HG02759 (cell line): ENCODE measurements around the gene SNX9.

Experiments used
- ATAC-seq: cut with Tn5 transposase; IDR thresholded peaks from one replicate; pipeline ENCODE4 v1.9.1; 2021; ENCODE audit warnings: mild to moderate bottlenecking, moderate library complexity; ENCODE audit not compliant: unreplicated experiment

SNX9 gene

DNA sequence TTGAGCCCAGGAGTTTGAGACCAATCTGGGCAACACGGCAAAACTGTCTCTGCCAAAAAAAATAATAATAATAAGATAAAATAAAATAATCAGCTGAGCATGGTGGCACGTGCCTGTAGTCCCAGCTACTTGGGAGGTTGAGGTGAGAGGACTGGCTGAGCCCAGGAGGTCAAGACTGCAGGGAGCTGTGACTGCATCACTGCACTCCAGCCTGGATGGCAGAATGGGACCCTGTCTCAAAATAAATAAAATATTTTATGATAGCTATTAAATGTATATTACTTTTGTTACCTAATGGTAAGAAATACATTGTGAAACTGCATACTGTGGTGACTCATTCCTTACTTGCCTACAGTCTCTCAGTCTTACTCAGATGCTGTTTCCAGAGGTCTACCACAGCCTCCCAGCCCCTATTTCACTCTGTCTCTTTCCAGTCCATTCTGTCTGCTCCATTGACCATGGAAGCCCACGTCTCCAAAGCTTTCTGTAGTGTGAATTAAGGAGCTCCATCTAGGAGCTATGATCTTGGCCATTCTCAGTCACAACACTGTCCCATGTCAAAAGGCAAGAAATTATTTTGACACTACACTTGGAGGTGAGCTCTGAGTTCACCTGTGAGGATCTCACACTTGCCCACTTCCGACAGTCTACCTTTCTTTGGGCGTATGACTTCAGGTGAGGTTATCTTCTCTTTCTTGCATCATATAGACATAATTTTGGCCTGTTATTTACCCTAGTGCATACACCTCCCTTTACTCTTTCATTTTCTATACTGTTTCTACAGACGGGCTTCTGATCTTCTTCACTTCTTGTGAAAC is 22.4 kb upstream of the SNX9 start:
- ATAC-seq: peak; percentile 97

DNA sequence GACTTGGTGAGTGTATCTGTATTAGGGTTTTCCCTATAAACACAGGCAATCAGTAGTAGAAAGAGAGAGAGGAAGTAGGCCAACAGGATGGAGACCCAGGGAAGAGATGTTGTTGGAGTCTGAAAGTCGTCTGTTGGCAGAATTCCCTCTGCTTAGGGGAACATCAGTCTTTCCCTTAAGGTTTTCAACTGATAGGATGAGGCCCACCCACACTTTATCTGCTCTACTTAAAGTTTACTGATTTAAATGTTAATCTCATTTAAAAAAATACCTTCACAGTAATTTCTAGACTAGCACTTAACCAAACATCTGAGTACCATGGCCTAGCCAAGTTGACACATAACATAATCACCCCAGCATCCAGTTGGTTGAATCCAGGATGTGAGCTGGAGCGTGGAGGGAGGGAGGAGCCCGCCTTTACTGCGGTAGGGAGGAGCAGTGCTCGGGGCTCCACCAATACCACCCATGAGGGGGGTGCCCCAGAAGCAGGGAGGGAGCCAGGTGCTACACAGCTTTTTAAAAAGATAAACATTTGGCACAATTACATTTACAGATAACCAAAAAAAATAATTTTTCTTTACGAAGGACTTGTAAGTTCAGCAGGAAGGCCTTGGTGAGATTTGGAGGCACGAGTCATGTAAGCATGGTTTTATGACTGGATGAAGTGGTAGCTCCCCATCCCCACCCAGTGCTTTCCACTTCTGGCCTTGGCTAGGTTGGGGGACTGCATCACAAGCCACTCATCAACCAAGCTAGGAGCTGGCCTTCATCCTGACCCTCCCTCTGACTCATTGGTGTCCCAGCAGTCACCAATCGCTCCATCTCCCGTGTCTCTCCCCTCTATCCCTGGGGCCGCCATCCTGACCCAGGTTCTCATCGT is 18.4 kb upstream of the SNX9 start:
- ATAC-seq: no peak

- no peak for ATAC-seq
Measured at GRCh38 chr6:157806131-157806855, 16.8 kb upstream of the SNX9 start.

GRCh38 chr6:157806856-157807215 is 16.2 kb upstream of the SNX9 start:
- no peak for ATAC-seq

- ATAC-seq: no peak
Measured at GRCh38 chr6:157808405-157808950, 14.6 kb upstream of the SNX9 start.

- ATAC-seq: no peak
Measured at GRCh38 chr6:157809613-157810012, 13.4 kb upstream of the SNX9 start.

GRCh38 chr6:157811137-157811475 is 11.9 kb upstream of the SNX9 start:
- ATAC-seq: no peak

- no peak for ATAC-seq
Measured at GRCh38 chr6:157811476-157812173, 11.4 kb upstream of the SNX9 start.

- no peak for ATAC-seq
Measured at GRCh38 chr6:157812425-157813171, 10.4 kb upstream of the SNX9 start.

- ATAC-seq: no peak
Measured at GRCh38 chr6:157813191-157813590, 9.9 kb upstream of the SNX9 start.

- no peak for ATAC-seq
Measured at GRCh38 chr6:157813750-157814455, 9.1 kb upstream of the SNX9 start.

- ATAC-seq: peak; percentile 79
Measured at GRCh38 chr6:157814883-157815282, 8.2 kb upstream of the SNX9 start.

DNA sequence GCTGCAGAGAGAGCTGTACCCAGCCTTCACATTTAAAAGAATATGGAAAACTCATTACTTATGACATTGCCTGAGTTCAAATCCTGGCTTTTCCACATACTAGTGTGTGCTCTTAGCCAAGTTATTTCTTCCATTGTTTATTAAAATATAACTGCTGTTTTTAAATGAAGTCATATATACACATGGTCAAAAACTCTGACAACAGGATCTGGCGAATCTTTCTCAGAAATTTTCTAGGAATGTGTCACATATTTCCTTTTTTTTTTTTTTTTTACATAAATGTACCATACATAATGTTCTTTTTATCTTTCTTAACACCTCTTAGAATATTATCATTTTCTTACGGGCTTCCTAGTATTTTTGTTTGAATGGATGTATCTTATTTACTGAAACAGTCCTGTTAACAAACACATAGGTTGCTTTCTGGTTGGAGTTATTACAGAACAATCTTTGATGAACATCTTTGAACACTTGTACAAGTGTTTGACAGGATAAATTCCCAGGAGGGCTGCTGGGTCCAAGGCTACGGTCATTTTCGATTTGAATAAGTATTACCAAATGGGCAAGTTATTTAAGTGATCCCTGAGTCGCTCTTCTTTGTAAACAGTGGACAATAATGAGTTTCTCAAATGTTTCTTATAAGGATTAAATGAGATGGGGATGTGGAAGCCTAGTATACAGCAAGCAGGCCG is 1.6 kb upstream of the SNX9 start:
- ATAC-seq: no peak

DNA sequence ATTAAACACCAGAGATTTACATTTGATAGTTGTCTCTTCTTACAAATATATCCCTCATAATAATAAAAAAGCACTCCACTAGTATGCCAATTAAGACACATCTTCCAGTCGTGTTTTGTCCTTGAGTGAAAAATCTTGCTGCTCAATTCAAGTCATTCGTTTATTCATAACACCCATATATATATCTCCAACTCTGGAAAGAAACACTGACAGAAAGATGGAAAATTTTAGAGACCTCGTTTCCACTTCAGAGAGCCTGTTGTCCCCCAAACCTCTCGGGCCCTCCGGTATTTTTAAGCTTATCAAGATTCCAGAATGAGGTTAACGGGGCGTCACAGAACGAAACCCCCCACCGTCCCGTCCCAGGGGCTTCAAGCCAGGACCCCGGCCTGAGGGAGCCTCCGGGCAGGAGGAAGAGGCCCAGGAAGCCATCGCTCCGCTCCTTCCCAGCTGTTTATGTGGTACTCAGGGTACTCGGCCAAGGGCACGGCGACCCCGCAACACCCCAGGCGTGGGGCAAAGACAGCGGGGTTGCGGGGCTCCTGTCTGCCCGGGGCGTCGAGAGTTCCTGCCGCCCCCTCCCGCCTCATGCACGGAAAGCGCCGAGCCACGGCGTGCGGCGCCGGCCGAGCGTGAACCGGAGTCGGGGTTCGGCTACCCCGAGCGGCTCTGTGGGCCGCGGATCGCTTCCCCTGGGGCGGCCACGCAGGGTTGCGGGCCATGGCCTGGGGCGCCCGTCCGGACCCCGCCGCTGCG is 623 bp upstream of the SNX9 start:
- no peak for ATAC-seq

DNA sequence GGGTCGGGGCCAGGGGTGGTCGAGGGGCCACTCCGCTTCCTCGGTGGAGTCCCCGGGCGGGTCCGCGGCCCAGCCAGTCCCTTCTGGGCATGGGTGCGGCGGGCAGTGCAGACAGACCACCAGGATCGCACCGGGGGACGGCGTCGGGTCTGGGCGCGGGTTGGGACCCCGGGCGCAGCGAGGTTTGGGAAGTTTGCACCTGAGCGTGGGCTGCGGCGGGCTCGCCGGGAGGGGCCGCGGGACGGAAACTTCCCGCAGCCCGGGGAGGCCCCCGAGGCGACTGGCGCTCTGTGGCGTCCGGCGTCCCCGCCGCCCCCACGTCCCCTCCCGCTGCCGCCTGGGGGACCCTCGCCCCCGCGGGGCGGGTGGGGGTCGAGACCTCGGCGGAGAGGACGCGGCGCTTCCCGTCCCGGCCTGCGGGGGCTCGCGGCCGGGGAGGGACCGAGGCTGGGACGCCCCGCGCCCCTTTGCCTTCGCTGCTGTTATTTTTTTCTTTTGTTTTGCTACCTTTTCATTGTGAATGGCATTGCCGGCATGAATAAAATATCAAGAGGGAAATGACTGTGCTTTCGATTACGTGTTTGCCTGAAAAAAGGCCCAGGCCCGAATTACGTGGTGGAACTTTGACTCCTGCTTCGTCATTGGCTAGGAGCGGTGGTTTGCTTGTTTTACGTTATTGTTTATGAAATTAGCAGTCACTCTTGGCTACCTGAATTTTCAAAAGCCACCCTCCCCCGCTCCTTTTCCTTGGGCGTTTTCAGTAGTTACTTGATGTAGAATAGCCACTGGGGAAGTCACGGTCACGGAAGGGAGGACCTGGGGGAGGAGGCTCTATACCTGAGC is 703 bp downstream of the SNX9 start:
- peak; percentile 48 for ATAC-seq

DNA sequence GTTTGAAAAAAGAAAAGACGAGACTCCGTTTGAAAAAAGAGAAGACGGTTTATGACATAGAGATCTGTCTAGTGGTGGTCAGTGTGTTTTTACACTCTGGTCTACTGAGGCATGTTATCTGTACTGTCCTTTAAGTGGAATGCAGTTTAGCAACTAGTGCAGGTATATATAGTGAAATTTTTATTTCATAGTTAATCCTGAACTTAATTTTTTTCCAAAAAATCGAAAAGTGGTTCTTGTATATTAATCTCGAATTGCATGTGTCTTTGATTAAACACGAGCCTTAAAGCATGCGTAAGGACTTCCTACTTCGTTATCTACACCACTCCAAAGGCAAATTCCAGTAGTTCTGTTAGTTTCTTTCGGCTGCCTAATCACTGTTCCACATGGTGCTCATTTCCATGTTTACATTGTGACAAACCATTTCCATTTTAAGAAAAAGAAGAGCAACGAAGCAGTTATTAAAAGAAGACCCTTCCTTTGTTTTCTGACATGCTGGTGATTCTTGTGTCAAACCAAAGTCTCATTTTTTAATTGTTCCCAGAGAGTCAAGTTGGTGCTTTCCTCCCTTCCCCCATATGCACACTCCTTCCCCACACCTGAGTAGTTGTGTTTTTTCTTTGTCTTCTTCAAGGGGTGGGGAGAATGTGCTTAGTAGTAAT is 2.3 kb downstream of the SNX9 start:
- no peak for ATAC-seq
